ENCODE data around the gene DNAH10. TPM values are rescaled to one million over a fixed set of nuclear protein-coding genes. Genes with fewer than 3 reads are reported as not detected.
A peak's percentile ranks its signal among the peaks of the same experiment; 100 is the strongest.

DNAH10 gene
- total and polyA plus RNA-seq, 2 of the 13 experiments (the other 11 are each of a cell fraction or from before 2014, with no cell fraction given) = 0.01 to 0.02 TPM

DNA sequence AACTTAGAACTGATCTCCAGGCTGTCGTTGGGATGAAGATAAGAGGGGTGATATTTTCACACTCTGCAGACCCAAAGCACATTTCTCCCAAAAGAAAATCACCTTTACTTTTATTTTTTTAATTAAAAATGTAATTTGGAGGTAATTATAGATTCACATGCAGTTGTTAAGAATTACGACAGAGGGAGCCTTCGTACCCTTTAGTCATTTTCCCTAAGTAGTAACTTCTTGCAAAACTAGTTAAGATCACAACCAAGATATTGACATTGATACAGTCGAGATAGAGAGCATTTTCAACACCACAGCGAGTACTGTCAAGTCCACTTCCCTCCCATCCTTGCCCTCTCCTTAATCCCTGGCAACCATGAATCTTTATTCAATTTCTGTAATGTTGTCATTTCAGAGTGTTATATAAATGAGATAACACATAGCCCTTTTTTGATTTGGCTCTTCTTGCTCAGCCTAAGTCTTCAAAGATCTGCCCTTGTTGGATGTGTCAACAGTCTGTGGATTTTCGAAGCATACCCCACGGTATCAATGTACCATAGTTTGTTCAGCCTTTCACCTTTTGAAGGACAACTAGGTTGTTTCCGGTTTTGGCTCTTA, 39.6 kb downstream of the DNAH10 start:
- no peaks in the 10 kb centered on the region for H3K9me3 ChIP-seq (ENCODE audit: low read length)
- 18% methylated on average over 8 of the region's 8 CpGs for WGBS (ENCODE audit: low lambda C conversion rate)
- no peak overlapping the region for H3K27ac ChIP-seq (ENCODE audit: extremely low read length, insufficient read depth, low read length)
- H3K79me2 ChIP-seq (ENCODE audit: insufficient read depth, low read length) = no peaks in the 10 kb centered on the region
- H3K36me3 ChIP-seq (replicated peaks in 1 of 2; ENCODE audit: control insufficient read depth in 1 of 2, insufficient read depth in 2 of 2, low read length in 2 of 2) = no peaks in the 10 kb centered on the region
- ChIA-PET POLR2A (no interaction called here), CTCF (ENCODE audit: low intra/inter-chr PET ratio, low total read pairs) (interaction anchor here (1.5 kb wide), 1 partner anchor 40 kb away, joined by 7 read pairs; no protein-coding TSS in a partner anchor)
- no peaks in the 10 kb centered on the region for H4K20me1 ChIP-seq (ENCODE audit: insufficient read depth, low read length)
- FAIRE-seq (no peak), ATAC-seq (no peak), DNase-seq (ENCODE audit: low spot score) (no peak)
- no peak overlapping the region for H3K4me3 ChIP-seq (replicated peaks in 1 of 3; ENCODE audit: insufficient read depth in 1 of 3, low read depth in 2 of 3, low read length in 3 of 3)
- no peak overlapping the region for H2AFZ ChIP-seq (ENCODE audit: low read length)
- no peaks in the 10 kb centered on the region; the same call in 1 of the 2 replicates for H3K4me1 ChIP-seq (ENCODE audit: insufficient read depth, low read length)
- TF ChIP-seq, protein P1, sequence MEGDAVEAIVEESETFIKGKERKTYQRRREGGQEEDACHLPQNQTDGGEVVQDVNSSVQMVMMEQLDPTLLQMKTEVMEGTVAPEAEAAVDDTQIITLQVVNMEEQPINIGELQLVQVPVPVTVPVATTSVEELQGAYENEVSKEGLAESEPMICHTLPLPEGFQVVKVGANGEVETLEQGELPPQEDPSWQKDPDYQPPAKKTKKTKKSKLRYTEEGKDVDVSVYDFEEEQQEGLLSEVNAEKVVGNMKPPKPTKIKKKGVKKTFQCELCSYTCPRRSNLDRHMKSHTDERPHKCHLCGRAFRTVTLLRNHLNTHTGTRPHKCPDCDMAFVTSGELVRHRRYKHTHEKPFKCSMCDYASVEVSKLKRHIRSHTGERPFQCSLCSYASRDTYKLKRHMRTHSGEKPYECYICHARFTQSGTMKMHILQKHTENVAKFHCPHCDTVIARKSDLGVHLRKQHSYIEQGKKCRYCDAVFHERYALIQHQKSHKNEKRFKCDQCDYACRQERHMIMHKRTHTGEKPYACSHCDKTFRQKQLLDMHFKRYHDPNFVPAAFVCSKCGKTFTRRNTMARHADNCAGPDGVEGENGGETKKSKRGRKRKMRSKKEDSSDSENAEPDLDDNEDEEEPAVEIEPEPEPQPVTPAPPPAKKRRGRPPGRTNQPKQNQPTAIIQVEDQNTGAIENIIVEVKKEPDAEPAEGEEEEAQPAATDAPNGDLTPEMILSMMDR (CRISPR knock-in tag; IDR thresholded peaks at IDR 0.05) = peak; percentile 35
- no peak for TF ChIP-seq ZNF883 (CRISPR knock-in tag; IDR thresholded peaks at IDR 0.05; ENCODE audit: not compliant biosample characterization)
- peak; percentile 51 for TF ChIP-seq STAG1 (CRISPR knock-in tag; IDR thresholded peaks at IDR 0.05)
- TF ChIP-seq SMC3 (IDR thresholded peaks at IDR 0.05; ENCODE audit: low read length) = peak; percentile 19; the same call in 1 of the 2 replicates
- no peak for TF ChIP-seq ZNF510 (CRISPR knock-in tag; IDR thresholded peaks at IDR 0.05; ENCODE audit: low read depth)
- intact Hi-C loops (cut with micrococcal nuclease; ENCODE audit: unreplicated experiment) = loop anchor here (1.0 to 5.0 kb wide), 2 partner anchors 183 to 231 kb away; no protein-coding TSS in a partner anchor
- BruUV-seq (replicated peaks) = no TSS peak
- no peak overlapping the region for H3K4me2 ChIP-seq (ENCODE audit: low read depth, low read length)
- in situ Hi-C loops (cut with HindIII; ENCODE audit: extremely low pct_ligation_motif_present, low pct_unique_long_range_greater_than_20kb) = no loop called here
- no peak overlapping the region for H3K9ac ChIP-seq (ENCODE audit: insufficient read depth, low read depth, low read length)
- H3K27me3 ChIP-seq (ENCODE audit: control insufficient read depth in 1 of 2, insufficient read depth in 2 of 2, low read length in 2 of 2) = peaks cover 0 to 2% of the 10 kb centered on the region in 2 experiments; a peak in 2 of 5 replicates

DNA sequence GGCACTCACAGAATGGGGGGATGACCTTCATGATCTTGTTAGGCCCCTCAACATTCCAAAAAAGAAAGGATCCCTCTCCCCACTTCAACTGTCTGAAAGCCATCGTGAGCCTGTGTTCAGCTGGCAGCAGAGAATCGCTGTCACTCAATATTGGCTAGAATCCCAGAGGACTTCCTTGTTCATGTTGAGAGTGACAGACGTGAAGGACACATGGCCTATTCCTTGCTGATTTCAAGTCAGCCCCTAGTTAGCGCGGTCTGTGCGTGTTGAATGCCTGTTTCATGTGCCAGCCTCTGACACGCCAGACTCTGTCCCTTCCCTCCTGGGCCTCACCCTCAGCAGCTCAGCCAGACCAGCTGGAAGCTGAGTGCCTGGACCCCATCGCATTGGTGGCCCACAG, 43.1 kb downstream of the DNAH10 start:
- 30% methylated on average over 4 of the region's 8 CpGs for WGBS (ENCODE audit: low lambda C conversion rate)
- Histone ChIP-seq H3K79me2 (ENCODE audit: insufficient read depth, low read length) (no peaks in the 10 kb centered on the region), H3K36me3 (replicated peaks in 1 of 2; ENCODE audit: control insufficient read depth in 1 of 2, insufficient read depth in 2 of 2, low read length in 2 of 2) (no peaks in the 10 kb centered on the region), H3K4me2 (ENCODE audit: low read depth, low read length) (no peak overlapping the region), H4K20me1 (ENCODE audit: insufficient read depth, low read length) (no peaks in the 10 kb centered on the region), H3K9ac (ENCODE audit: insufficient read depth, low read depth, low read length) (no peak overlapping the region), H3K4me3 (replicated peaks in 1 of 3; ENCODE audit: insufficient read depth in 1 of 3, low read depth in 2 of 3, low read length in 3 of 3) (no peak overlapping the region), H3K27ac (ENCODE audit: extremely low read length, insufficient read depth, low read length) (no peak overlapping the region), H3K4me1 (ENCODE audit: insufficient read depth, low read length) (no peaks in the 10 kb centered on the region; the same call in 1 of the 2 replicates), H3K27me3 (ENCODE audit: control insufficient read depth in 1 of 2, insufficient read depth in 2 of 2, low read length in 2 of 2) (peaks cover 0 to 3% of the 10 kb centered on the region in 2 experiments; a peak in 2 of 5 replicates), H3K9me3 (ENCODE audit: low read length) (no peaks in the 10 kb centered on the region), H2AFZ (ENCODE audit: low read length) (no peak overlapping the region)
- in situ Hi-C loops (cut with HindIII; ENCODE audit: extremely low pct_ligation_motif_present, low pct_unique_long_range_greater_than_20kb) (no loop called here), intact Hi-C loops (cut with micrococcal nuclease; ENCODE audit: unreplicated experiment) (no loop called here)
- CTCF ChIA-PET (ENCODE audit: low intra/inter-chr PET ratio, low total read pairs) = no interaction called here
- DNase-seq (ENCODE audit: low spot score) (no peak), ATAC-seq (no peak), FAIRE-seq (no peak)
- no TSS peak for BruUV-seq (replicated peaks)
- POLR2A ChIA-PET = no interaction called here
- TF ChIP-seq, protein P2, sequence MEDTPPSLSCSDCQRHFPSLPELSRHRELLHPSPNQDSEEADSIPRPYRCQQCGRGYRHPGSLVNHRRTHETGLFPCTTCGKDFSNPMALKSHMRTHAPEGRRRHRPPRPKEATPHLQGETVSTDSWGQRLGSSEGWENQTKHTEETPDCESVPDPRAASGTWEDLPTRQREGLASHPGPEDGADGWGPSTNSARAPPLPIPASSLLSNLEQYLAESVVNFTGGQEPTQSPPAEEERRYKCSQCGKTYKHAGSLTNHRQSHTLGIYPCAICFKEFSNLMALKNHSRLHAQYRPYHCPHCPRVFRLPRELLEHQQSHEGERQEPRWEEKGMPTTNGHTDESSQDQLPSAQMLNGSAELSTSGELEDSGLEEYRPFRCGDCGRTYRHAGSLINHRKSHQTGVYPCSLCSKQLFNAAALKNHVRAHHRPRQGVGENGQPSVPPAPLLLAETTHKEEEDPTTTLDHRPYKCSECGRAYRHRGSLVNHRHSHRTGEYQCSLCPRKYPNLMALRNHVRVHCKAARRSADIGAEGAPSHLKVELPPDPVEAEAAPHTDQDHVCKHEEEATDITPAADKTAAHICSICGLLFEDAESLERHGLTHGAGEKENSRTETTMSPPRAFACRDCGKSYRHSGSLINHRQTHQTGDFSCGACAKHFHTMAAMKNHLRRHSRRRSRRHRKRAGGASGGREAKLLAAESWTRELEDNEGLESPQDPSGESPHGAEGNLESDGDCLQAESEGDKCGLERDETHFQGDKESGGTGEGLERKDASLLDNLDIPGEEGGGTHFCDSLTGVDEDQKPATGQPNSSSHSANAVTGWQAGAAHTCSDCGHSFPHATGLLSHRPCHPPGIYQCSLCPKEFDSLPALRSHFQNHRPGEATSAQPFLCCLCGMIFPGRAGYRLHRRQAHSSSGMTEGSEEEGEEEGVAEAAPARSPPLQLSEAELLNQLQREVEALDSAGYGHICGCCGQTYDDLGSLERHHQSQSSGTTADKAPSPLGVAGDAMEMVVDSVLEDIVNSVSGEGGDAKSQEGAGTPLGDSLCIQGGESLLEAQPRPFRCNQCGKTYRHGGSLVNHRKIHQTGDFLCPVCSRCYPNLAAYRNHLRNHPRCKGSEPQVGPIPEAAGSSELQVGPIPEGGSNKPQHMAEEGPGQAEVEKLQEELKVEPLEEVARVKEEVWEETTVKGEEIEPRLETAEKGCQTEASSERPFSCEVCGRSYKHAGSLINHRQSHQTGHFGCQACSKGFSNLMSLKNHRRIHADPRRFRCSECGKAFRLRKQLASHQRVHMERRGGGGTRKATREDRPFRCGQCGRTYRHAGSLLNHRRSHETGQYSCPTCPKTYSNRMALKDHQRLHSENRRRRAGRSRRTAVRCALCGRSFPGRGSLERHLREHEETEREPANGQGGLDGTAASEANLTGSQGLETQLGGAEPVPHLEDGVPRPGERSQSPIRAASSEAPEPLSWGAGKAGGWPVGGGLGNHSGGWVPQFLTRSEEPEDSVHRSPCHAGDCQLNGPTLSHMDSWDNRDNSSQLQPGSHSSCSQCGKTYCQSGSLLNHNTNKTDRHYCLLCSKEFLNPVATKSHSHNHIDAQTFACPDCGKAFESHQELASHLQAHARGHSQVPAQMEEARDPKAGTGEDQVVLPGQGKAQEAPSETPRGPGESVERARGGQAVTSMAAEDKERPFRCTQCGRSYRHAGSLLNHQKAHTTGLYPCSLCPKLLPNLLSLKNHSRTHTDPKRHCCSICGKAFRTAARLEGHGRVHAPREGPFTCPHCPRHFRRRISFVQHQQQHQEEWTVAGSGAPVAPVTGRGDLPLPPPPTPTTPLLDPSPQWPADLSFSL (CRISPR knock-in tag; IDR thresholded peaks at IDR 0.05) = no peak
- no peak for TF ChIP-seq ZNF362 (CRISPR knock-in tag; IDR thresholded peaks at IDR 0.05; ENCODE audit: borderline replicate concordance)
- no peak for TF ChIP-seq EHMT2 (IDR thresholded peaks at IDR 0.05; ENCODE audit: borderline replicate concordance, low read depth, low read length)
